ENCODE measurements around the gene ADSS1.
A peak's percentile ranks its signal among the peaks of the same experiment; 100 is the strongest.
"Not testable (repeated sequence)": the region's sequence is repeated elsewhere in the genome, so short reads cannot be mapped to it uniquely, and the experiment has no call there.

ADSS1 gene

DNA sequence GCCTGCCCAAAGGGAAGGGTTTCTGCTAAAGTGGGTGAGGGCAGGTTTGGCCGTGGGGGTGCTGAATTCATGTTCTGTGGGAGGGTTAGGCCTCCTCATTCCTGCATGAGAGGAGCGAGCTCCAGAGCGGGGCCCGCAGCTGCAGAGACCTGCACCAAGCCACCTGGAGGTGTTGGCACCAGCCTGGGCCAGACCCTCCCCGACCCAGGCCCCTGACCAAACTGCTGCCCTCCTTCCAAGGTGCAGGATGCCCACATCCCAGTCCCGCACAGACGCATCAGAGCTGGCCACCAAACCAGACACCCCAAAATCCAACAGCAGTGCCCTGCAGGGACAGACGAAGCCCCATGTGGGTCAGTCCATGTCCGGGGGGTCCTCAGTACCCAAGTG, 10.6 kb downstream of the ADSS1 start:
- no peak for DNase-seq (ENCODE audit: low spot score)

DNA sequence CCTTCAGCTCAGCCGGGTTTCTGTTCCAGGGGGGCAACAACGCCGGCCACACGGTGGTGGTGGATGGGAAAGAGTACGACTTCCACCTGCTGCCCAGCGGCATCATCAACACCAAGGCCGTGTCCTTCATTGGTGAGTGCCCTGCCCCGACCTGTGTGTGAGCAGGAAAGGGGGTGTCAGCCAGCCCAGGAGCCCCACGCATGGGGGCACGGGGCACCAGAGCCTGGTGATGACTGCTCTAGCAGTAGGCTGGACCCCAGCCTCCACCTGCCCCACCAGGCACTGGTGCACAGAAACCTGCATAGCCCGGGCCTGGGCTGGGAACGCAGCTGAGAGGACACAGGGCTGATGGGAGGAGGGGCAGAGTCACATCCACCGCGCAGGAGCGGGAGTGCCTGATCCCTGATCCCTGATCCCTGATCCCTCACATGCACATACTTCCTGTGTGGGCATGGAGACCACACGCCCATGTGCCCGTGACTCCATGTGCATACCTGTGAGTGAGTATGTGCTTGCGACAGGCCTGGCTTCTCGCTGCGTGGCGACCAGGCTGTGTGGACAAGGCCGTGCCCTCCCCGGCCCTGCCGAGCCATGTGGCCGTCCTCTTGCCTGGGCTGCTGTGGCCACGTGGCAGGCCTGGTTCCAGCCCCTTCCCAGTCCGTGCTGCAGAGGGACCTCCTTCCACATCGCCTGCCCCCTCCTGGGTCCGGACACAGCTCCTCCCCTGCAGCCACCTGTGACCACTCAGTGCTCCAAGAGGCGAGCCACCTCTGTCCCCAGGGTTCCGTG, 11.2 kb downstream of the ADSS1 start:
- DNase-seq (ENCODE audit: low spot score) = no peak

DNA sequence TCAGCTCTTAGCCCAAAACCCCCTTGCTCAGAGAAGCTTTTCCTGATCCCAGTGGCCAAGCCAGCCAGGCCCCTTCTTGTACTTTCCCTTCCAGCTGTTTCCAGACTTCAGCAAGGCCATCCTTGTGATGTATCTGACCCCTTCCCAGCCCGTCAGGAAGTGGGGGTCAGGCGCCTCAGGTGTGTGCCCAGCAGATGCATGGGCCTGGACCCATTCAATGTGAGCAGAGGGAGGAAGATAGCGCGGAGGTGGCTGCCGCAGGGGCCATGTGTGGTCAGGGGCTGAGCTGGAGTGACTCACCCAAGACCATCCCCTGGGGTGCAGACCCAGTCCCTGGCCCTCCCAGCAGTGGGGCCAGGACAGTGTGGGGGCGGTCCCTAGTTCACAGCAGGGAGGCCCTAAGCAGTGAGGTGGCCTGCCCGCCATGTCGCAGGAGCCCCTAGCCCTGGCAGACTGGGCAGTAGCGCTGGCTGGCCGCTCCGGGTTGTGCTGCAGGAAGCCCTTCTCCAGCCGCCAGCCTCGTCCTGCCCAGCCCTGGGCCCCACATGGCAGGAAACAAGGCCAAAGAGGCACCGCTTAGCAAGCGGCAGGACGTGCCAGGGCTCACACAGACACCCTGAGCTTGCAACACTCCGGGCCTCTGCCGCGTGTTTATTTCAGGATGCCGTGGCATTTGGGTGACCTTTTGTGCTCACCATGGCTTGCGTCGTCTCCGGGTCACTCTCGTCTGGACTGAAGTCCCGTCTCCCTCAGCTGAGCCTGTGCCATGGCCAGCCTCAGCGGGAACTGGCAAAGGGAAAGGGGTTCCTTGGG, 12.0 kb downstream of the ADSS1 start:
- no peak for DNase-seq (ENCODE audit: low spot score)

DNA sequence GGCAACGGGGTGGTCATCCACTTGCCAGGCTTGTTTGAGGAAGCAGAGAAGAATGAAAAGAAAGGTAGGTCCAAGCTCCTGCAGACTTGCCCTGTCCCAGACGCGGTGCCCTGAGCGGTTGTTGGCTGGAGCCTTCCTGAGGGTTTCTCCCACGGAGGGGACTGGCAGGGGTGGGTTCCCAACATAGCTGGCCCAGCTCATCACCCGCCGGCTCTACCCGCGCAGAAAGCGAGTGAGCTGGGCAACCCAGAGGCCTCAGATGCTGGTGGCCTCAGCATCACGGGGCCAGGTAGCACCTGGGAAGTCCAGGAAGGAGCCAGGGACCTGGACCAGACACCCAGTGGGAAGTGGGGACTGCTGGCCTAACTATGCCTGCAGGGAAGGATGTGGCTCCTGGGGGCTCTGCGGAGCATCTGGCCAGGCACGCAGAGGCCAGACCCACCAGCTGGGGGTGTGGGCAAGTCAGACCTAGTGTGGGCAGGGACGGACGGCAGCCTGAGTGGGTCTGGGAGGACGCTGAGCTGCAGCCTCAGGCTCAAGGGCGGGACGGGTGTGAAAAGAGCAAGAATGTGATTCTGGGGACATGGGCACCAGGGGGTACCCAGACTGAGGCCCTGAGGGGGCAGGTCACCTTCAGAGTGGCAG, 14.5 kb downstream of the ADSS1 start:
- no peak for DNase-seq (ENCODE audit: low spot score)

DNA sequence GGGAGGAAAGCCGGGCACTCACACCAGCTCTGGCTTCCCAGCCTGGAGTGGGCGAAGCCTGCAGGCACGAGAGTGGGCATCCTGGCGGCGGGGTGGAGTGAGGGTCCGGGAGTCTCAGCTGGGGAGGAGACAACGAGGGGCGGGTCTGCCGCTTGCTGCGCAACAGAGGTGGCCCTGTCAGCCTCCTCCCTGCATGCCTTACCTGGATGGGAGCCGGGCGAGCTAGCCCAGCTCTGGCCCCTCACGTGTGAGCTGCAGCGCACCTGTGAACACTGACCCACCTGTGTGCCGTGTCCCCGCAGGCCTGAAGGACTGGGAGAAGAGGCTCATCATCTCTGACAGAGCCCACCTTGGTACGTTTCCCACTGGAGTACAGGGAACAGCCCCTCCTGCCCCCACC, 15.0 kb downstream of the ADSS1 start:
- DNase-seq (ENCODE audit: low spot score) = no peak

DNA sequence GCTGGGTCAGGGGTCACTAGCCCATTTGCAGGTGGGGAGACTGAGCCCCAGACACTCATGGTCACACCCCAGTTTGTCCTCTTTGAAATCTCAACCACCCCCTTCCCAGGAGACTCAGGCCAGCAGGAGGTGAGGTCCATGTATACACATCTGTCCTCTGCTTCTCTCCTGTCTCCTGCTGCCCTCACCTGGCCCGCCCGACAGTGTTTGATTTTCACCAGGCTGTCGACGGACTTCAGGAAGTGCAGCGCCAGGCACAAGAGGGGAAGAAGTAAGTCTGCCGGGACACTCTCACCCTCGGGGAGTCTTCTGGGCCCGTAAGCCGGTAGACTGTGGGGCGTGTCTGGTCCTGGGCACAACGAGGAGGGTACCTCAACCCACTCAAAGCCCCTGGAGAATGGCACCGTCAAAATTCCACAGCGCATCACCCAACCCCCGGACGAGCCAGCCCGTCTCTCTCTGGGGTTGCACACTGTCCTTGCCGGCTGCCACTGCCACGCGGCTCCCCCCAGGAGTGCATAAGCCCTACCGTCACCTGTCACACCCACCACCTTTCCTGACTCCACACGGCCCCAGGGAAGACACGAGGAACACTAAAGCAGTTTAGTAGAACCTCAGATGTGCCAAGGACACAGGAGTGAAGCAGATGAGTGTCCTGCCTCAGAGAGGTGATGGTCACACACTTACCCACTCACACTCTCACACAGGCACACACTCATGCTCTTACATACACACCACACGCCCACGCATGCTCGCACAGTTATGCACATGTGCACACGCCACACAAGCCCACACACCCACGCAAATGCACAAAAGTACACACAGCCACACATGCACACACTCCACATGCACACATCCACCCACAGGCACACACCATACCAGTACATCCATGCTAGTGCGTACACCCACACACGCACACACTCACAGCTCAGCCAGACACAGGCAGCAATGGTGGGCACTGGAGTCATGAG, 15.8 kb downstream of the ADSS1 start:
- no peak for DNase-seq (ENCODE audit: low spot score)

DNA sequence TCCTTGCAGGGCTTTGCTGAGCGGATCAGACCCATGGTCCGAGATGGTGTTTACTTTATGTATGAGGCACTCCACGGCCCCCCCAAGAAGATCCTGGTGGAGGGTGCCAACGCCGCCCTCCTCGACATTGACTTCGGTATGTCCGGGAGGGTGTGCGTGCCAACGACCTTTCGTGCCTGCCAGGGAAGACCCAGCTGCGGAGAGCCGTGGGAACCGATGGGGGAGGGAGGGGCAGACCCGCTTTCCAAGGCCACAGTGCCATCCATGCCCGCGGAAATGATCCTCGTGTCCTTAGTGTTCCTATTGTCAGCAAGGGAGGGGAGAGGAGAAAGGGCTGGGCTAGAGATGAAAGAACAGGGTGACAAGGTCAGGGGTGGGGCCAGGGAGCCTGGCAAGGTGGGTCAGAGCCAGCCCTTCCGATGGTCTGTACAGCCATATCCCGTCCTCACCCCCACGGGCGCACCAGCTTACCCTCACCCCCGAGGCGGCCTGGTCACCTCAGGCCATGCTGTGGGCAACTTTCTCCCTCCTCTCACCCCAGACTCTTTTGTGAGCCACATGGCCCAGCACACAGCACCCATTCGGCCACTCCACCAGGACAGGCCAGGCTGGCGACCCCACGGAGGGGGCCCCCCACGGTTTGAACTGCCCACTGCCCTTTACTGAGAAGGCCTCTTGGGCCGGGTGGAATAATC, 17.2 kb downstream of the ADSS1 start:
- no peak for DNase-seq (ENCODE audit: low spot score)

DNA sequence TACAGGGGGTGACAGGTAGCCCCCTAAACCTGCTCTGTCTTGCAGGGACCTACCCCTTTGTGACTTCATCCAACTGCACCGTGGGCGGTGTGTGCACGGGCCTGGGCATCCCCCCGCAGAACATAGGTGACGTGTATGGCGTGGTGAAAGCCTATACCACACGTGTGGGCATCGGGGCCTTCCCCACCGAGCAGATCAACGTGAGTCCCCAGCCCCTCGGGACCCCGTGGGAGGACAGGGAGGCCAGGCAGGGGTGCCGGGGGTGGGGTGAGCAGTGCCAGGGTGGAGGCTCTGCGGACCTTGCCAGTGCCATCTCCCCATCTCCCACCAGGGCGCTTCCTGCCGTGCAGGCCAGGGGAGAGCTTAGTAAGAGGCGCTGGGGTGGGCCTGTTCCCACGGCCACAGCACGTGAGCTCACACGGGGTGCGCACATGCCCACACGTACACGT, 17.8 kb downstream of the ADSS1 start:
- DNase-seq (ENCODE audit: low spot score) = no peak

DNA sequence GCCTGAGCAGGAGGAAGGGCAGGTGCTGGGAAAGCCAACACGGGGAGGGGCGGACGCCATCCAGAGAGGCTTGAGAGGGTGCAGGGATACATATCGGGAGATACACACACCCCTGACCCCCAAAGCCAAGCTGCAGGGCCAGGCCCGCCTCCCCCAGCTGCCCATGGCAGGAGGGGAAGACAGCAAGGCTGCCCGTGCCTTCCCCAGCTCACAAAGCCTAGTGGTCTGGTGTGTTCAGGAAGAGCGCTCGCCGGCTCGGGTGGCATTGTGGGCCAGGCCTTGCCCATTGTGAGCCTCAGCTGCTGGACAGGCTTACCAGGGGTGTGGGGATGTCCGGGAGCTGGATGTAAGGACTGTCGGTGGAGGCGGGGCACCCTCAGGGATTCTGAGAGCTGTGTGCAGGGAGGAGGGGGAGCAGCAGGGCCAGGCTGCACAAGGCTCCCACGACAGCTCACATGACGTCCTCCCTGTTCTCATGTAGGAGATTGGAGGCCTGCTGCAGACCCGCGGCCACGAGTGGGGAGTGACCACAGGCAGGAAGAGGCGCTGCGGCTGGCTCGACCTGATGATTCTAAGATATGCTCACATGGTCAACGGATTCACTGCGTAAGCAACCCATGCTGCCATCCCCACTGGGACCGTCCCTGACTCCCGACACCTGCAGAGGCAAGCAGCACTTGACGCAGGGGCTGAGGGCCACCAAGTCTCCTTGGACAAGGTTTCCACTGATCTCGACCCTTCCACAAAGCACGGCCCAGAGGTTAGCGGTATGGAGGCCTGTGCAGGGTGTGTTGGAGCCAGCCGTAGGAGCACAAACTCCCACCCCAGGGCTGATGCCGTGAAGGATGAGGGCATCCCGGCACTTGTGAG, 18.8 kb downstream of the ADSS1 start:
- DNase-seq (ENCODE audit: low spot score) = no peak

DNA sequence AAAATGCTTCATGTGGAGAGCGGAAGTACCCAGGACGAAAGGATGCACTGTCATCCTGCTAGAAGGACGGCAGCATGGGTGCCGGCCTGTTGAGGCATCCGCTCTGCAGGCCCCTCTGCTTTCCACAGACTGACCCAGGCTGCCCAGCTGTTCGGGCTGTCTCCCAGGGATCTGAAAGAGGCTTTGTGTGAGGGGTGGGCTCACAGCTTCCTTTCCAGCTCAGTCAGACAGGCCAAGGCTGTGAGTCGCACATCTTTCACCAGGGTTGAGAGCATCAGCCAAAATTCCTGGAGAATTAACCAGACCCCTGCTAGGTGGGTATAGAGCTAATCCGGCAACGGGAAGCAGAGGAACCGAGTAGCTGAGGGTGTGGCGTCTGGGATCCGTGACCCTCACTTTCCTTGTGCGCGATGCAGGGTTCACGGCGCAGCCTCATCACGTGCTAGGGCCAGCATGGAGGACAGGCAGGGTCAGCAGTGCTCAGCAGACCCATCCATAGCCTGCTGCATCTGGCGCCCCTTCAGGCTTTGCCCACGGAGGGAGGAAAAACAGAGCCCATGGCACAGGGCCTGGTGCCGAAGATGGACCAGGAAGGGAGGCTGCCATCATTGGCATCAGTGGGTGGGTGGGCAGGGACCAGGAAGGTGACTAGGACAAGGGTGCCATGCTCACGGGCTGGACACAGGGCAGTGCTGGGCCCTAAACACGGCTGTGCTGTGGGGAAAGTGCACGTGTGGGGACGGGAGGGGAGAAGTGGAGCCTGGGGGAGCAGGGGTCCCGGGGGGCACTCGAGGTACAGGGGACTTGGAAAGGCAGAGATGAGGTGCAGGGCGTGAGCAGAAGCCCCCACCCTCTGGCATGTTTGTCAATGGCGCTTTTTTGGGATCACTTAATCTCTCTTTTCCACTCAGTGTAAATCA, 19.7 kb downstream of the ADSS1 start:
- DNase-seq (ENCODE audit: low spot score) = no peak

DNA sequence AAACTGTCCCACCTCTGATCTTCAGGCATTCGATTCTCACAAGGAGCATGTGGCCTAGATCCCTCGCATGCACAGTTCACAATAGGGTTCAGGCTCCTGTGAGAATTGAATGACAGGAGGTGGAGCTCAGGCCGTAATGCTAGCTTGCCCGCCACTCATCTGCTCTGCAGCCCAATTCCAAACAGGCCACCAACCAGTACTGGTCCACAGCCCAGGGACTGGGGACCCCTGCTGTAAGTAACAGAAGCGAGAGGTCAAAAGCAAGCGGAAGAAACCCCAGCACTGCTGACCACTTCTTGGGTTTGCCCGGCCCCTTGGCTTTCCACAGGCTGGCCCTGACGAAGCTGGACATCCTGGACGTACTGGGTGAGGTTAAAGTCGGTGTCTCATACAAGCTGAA, 20.5 kb downstream of the ADSS1 start:
- no peak for DNase-seq (ENCODE audit: low spot score)

DNA sequence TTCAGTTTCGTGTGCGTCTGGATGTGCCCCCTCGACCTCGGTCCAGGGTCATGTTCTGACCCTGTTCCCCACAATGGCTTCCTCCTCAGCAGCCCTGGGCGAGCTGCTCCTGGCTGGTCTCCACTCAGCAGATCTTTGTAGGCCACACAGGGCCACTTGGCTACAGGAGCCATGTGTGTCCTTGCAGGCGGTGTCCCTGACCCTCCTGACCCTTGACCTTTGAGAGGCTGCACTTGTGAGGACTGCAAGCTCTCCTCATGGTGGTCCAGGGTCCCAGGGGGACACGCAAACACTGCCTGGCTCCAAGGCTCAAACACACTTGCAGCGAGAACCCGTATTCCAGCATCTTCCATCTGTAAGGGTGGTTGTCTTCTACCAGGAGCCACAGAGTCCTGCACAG, 21.4 kb downstream of the ADSS1 start:
- DNase-seq (ENCODE audit: low spot score) = no peak

DNA sequence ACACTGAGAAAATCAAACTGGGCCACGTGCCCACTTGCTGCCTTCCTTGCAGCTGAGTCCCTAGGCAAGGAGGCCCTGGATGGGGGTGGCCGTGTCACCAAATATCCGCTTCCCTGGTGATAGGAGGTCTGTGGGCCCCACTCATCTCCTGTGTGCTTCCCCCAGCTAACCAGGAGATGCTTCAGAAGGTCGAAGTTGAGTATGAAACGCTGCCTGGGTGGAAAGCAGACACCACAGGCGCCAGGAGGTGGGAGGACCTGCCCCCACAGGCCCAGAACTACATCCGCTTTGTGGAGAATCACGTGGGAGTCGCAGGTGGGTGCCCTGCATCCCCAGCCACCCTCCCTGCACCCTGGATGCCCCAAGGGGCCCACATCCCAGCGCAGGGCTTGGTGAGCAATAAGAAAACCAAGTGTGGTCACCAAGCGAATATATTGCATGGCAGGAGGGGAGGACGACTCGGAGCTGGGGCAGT, 22.1 kb downstream of the ADSS1 start:
- peak; percentile 41 for DNase-seq (ENCODE audit: low spot score)

DNA sequence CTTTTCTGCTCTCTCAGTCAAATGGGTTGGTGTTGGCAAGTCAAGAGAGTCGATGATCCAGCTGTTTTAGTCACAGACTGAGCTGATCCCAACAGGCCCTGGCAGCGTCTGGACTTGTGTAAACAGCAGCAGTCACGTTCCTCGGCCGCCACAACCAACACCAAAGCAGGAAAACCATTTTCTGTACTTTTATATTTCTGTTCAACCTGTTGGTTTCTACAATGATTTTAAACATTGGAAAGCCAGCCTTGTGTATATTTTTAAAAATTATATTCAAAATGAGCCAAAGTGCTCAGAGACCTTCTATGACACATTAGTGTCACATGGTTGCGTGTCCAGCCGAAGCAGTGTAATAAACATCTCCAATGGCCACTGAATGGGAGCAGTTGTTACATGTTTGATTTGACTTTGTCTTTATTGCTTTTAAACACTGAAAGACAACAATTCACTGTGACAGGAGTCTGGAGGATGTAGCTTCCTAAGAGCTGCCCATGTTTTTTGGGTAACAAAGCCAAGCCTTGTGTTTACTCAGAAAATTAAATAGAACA, 23.0 kb downstream of the ADSS1 start:
- DNase-seq (ENCODE audit: low spot score) = no peak

DNA sequence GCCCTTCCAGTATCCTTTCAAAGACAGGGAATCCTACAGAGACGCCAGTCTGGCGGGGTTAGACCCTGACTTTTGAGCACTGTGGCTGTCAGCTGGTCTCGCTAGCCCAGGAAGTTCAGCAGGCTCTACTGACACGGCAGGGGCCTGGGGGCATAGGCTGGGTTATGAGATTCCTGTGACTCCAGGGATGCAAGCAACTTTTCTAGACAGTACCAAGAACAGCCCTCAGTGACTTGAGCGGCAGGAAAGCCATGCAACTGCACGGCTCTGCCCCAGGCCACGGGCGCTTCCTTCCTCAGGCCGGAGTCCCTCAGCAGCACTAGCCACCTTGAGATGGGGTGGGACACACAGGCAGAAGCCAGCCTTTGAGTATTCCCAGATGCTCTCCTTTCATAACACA, 23.8 kb downstream of the ADSS1 start:
- DNase-seq (ENCODE audit: low spot score) = no peak

DNA sequence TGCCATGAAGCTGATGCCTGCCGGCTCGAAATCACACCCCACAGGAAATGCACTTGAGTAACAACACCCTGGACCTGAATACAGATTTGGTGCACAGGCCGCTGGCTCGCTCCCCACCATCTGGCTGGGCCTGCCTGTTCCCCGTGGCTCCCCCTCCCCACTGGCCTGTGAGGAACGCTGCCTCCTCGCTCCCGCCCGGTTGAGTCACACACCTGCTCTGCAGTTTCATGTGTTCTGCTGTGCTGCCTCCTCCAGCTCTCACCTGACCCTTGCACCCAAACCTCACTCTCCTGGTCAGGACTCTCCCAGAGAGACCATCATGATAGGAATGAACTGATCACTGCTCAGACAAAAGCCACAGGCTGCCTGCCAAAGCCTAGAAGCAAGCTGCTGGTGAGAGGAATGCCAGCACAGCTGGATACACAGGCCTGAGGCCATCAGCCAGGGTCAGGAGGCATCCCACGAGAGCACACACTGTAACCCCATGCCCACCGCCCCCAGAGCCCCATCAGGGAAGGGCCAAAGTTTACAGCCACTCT, 25.2 kb downstream of the ADSS1 start:
- DNase-seq (ENCODE audit: low spot score) = no peak

DNA sequence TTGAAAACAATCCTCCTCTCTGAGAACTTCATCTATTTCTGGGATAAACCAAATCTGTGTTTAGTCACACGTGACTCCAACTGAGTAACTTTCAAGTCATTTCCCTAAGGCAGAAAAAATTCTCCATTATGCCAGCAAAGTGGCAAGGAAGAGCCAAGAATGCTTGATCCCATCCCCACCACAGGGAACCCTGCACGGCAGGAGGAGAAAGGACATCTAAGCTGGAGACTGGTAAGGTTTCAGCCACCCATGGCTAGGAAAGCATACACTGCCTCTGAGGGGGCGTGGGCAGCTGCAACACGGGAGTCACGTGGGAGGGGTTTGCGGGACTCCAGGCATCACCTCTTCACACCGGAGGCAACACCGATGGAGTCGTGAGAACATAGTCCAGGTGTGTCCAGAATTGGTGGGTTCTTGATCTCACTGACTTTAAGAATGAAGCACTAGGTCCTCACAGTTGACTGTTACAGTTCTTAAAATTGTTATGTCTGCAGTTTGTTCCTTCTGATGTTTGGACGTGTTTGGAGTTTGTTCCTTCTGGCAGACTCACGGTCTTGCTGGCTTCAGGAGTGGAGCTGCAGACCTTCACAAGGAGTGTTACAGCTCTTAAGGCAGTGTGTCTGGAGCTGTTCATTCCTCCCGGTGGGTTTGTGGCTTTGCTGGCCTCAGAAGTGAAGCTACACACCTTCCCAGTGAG, 26.2 kb downstream of the ADSS1 start:
- no peak for DNase-seq (ENCODE audit: low spot score)

DNA sequence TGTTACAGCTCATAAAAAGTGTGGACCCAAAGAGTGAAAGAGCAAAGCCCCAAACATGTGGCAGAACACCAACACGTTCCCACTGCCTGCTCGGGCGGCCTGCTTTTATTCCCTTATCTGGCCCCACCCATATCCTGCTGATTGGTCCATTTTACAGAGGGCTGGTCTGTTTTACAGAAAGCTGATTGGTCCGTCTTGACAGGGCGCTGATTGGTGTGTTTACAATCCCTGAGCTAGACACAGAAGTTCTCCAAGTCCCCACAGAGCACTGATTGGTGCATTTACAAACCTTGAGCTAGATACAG, 26.7 kb downstream of the ADSS1 start:
- DNase-seq (ENCODE audit: low spot score) = not testable (repeated sequence)

Data from activated CD4-positive, alpha-beta T cell treated with anti-CD3 and anti-CD28 coated beads, Interleukin-2, Interleukin-4, amounts not matched to agents 100 ng/mL and 50 ng/mL, durations not matched to agents 16 hours and 8 hours (primary cell).